Skeletal muscle tissue (tissue), 4 donors: ENCODE results near the gene LGALS1. TPM values are rescaled to one million over a fixed set of nuclear protein-coding genes. Genes with fewer than 3 reads are reported as not detected.
A peak's percentile ranks its signal among the peaks of the same experiment; 100 is the strongest.

Experiments used
- H3K27ac ChIP-seq: one replicate; pipeline ENCODE4 v1.7.0; 2013; ENCODE audit warnings: mild to moderate bottlenecking, low read depth, low read length, inconsistent platforms
- H3K27me3 ChIP-seq, 3 donors: one replicate each; pipeline ENCODE4 v1.7.0; 2013; ENCODE audit warnings: low read length in 3 of 3; ENCODE audit not compliant: control insufficient read depth in 3 of 3, insufficient read depth in 3 of 3
- H3K36me3 ChIP-seq, 3 donors: one replicate each; pipeline ENCODE4 v1.7.0; 2013; ENCODE audit warnings: low read length in 3 of 3; ENCODE audit not compliant: control insufficient read depth in 3 of 3, insufficient read depth in 3 of 3
- H3K4me1 ChIP-seq, 3 donors: one replicate each; pipeline ENCODE4 v1.7.0; 2013; ENCODE audit warnings: low read length in 3 of 3, mild to moderate bottlenecking in 3 of 3; ENCODE audit not compliant: control insufficient read depth in 3 of 3, insufficient read depth in 3 of 3
- H3K4me3 ChIP-seq, 3 donors: one replicate each; pipeline ENCODE4 v1.7.0; 2013; ENCODE audit warnings: low read length in 3 of 3
- H3K9ac ChIP-seq, 3 donors: one replicate each; pipeline ENCODE4 v1.7.0; 2013; ENCODE audit warnings: low read length in 3 of 3, mild to moderate bottlenecking in 3 of 3, moderate library complexity in 2 of 3, low read depth in 1 of 3
- H3K9me3 ChIP-seq, 3 donors: one replicate each; pipeline ENCODE4 v1.7.0; 2013; ENCODE audit warnings: low read length in 3 of 3; ENCODE audit not compliant: control insufficient read depth in 3 of 3
- total RNA-seq: library from RNA; depleted of rRNA; stranded (reverse); fragments of >200 nt; gene quantifications from one replicate; pipeline ENCODE4 v1.2.3, GENCODE V29; 2014
- donor health status: Osteomylitis.

The LGALS1 gene
- total RNA-seq, 1 donor from 2014 or later = 3,417 TPM

DNA sequence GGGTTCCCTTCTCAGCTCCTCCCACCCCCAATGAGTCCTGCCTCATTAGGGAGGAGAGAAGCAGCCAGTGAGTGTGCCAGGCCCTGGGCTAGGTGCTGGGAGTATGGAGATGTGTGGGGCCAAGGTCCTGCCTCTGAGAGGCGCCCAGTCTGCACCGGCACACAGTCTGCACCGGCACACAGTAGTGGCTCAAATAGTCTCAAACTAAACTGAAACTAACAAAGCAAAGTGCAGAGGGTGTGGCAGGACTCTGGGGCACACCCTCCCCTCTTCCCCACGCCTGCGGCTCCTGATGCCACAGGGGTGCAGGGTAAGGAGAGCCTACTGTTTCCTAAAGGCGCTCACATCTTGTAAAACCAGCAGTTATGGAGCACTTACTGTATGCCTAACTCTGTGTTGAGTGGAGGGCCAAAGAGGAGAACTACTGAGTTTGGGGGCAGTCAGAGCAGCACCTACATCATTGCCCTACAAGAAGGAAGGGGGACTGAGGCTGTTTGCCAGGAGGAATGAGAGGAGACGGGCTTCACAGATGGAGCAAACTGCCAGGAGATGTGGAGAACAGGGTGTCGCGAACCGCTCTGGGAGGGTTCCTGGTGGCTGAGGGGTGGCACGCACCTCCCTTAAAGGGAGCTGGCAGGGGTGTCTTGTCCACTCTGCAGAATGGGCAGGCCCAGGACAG, 36.9 kb upstream of the LGALS1 start:
- peaks cover 3 to 32% (median 15%) of the 10 kb centered on the region in 3 donors for H3K27me3 ChIP-seq
- H3K9ac ChIP-seq = peak overlapping the region in 1 of 3 donors; percentile 45
- H3K27ac ChIP-seq = no peak overlapping the region
- H3K4me1 ChIP-seq = peaks cover 15 to 47% (median 42%) of the 10 kb centered on the region in 3 donors
- no peaks in the 10 kb centered on the region for H3K36me3 ChIP-seq
- peak overlapping the region in 2 of 3 donors; percentile 20 to 35 for H3K4me3 ChIP-seq
- H3K9me3 ChIP-seq = no peaks in the 10 kb centered on the region

DNA sequence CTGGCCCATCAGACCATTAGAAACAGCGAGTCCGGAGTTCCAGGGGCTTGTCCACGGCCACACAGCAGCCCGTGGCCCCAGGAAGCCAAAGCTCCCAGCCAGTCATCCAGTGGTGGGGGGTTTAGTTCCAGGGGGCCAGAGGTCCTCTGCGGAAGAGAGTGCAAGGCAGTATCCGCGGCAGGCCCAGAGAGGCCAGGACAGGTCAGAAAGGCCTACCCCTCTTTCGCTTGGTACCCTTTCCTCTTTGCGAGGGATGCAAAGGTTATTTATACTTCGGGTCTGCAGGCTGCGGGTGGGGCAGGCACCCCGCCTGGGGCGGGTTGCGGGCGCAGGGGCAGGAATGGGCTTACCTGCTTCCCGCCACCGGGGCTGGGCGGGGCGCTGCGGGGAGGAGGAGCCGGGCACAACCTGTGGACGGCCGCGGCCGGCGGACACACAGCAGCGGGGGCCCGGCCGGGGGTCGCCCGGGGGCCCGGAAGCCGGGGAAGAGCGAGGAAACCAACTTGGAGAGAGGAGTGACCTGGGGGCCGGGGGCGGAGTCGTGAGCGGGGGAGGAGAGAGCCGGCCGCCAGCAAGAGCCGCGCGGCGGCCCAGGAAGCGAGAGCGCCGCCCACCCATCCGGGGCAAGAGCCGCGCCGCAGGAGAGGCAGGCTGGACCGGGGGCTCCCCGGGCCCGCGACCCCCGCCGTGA, 36.2 kb upstream of the LGALS1 start, which contains the start of gene SH3BP1:
TSS of gene SH3BP1 (plus strand) at position 600 of the 691 bp plus-strand sequence. CDS start 119 bp downstream, outside the sequence.
- no peak within 1 kb of the TSS for H3K27ac ChIP-seq
- no peaks in the 10 kb centered on the region for H3K9me3 ChIP-seq
- peak within 1 kb of the TSS in 1 of 3 donors; percentile 45 for H3K9ac ChIP-seq
- H3K4me1 ChIP-seq = peaks cover 8 to 43% (median 38%) of the 10 kb centered on the region in 3 donors
- H3K36me3 ChIP-seq = no peaks in the 10 kb centered on the region
- peak within 1 kb of the TSS; percentile 35 to 56 (median 43) for H3K4me3 ChIP-seq
- H3K27me3 ChIP-seq = peaks cover 3 to 32% (median 15%) of the 10 kb centered on the region in 3 donors

DNA sequence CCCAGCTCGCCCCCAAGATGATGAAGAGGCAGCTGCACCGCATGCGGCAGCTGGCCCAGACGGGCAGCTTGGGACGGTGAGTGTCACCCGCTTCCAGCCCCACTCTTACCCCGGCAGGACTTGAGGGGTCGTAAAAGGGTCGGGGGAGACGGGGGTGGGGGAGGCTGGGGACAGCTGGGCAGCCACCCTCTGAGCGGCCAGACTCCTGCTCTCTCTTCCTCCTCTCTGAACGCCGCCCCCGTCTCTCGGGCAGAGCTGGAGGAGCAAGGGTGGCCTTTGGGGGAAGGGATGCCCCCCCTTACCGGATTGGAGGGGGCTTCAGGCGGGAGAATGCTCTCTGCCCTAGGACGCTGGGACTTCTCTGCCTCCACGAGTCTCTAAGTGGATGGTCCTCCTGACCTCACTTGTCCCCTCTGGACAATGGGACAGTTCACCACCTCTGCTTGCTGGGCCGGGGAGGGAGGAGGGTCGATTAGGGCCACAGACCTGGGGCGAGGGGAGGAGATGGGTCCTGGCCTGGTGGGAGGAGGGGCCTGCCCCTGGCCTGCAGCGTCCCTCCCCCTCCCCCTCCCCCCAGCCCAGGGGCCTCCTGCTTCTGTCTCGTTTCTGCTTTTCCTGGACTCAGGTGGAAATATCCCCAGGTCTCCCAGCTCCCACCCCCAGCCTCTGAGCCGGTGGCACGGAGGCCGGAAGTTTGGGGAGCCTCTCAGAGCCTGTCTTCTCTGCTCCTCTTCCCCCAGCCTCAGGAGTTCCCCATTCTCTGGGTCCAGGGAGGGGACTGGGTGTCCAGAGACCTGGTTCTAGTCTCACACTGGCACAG, 35.5 kb upstream of the LGALS1 start:
- Histone ChIP-seq H3K27me3 (peaks cover 3 to 32% (median 15%) of the 10 kb centered on the region in 3 donors), H3K9ac (peak overlapping the region in 1 of 3 donors; percentile 40), H3K4me3 (peak overlapping the region; percentile 35 to 56 (median 43)), H3K36me3 (no peaks in the 10 kb centered on the region), H3K4me1 (peaks cover under 1 to 36% (median 30%) of the 10 kb centered on the region in 3 donors), H3K9me3 (no peaks in the 10 kb centered on the region), H3K27ac (no peak overlapping the region)

DNA sequence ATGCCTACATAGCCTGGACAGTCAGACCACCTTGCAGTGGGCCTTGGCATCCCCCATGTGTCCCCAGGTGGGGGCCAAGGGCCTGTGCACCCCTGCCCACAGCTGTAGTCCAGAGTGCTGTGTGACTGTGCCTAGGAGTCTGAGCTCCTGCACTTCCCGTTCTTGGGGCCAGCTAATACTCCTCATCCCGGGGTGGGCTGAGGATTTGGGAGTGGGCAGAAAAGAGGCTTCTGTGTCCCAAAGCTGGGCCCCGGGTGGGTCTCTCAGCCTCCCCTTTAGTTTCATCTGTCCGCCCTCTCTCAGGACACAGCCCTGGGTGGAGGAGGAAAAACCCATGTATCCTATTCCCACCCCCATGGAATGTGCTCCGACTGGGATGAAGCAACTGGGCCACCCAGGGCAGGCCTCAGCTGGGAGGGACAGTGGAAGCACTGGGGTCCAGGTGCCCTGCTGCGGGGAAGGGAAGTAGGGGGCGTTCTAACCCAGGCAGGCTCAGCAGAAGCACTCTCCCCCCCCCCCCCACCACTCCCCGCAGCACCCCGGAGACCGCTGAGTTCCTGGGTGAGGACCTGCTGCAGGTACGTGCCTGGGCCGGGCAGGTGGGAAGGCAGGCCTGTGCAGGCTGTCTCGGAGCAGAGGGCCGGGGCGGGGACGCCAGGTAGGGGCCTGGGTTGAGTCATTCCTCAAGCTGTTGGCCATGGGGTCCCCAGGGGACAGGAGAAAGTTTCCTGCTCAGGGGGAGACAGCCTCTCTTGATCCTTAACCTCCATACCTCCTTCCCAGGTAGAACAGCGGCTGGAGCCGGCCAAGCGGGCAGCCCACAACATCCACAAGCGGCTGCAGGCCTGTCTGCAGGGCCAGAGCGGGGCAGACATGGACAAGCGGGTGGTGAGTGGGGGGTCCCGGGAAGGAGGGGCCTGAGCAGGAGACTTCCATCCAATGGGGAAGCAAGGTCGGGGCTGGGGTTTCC, 34.6 kb upstream of the LGALS1 start:
- H3K4me3 ChIP-seq = peak overlapping the region in 1 of 3 donors; percentile 22
- H3K27me3 ChIP-seq = peaks cover 3 to 32% (median 15%) of the 10 kb centered on the region in 3 donors
- H3K4me1 ChIP-seq = peaks cover 0 to 31% (median 25%) of the 10 kb centered on the region in 3 donors
- H3K36me3 ChIP-seq = no peaks in the 10 kb centered on the region
- H3K9ac ChIP-seq = no peak overlapping the region
- H3K27ac ChIP-seq = no peak overlapping the region
- H3K9me3 ChIP-seq = no peaks in the 10 kb centered on the region

DNA sequence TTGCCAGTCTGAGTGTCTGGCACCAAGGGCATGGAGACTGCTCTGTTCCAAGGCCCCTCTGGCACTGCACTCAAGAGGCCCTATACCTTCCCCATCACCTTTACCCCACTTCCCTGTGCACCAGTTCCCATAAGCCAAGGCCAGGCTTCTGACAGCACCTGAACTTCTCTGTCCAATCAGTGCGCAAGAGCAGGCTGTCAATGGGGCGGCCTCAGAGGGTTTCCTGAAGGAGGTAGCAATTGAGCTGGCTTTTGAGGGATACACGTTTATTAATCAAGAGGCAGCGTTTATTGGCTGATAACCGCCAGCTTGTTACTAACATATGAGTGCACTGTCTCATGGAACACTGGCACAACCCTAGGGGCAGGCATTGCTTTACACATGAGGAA, 33.9 kb upstream of the LGALS1 start:
- Histone ChIP-seq H3K4me1 (peaks cover 0 to 25% (median 24%) of the 10 kb centered on the region in 3 donors), H3K9ac (no peak overlapping the region), H3K4me3 (no peak overlapping the region), H3K27ac (no peak overlapping the region), H3K27me3 (peaks cover 3 to 32% (median 15%) of the 10 kb centered on the region in 3 donors), H3K36me3 (no peaks in the 10 kb centered on the region), H3K9me3 (no peaks in the 10 kb centered on the region)

DNA sequence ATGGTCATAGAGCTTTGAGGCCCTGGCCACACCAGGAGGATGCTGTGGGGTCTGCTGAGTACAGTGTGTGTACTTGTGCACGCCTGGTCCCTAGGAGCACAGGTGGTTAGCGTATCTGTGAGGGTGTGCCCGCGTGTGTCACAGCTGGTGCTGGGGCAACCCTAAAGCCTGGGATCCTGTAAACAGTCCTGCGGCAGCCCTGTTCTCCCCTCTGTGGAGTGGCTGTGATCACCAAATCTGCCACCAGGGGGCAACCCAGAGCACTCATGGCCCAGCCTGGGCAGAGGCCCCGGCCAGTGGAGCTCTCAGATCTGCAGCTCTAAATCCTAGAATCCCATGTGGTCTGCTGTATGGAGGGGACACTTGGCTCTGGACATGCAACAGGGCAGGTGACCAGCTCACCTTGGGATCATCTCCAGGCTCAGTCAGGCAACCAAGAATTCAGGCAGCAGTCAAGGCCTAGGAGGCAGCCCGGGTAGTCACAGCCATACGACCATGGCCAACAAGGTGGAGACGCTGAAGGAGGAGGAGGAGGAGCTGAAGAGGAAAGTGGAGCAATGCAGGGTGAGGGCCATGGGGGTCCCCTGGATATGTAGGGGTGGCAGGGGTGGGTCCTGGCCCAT, 32.1 kb upstream of the LGALS1 start:
- Histone ChIP-seq H3K4me3 (no peak overlapping the region), H3K9me3 (no peaks in the 10 kb centered on the region), H3K4me1 (peaks cover 0 to 20% (median 17%) of the 10 kb centered on the region in 3 donors), H3K27me3 (peaks cover 3 to 24% (median 11%) of the 10 kb centered on the region in 3 donors), H3K36me3 (no peaks in the 10 kb centered on the region), H3K9ac (peak overlapping the region in 2 of 3 donors; percentile 33 to 45), H3K27ac (no peak overlapping the region)

DNA sequence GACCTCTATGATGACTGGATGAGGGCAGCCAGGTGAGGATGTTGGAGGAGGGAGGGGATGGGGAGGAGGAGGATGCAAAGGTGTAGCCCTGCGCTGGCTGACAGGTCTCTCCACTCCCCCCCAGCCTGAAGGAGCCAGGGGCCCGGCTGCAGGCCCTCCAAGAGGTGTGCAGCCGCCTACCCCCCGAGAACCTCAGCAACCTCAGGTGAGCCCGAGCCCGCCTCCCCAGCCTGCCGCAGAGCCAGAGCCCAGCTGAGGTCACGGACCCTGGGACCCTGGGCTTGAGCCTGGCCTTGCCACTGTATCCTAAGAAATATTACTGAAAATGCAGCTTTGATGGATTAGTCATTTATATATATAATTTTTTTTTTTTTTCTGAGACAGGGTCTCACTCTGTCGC, 28.1 kb upstream of the LGALS1 start:
- Histone ChIP-seq H3K4me3 (no peak overlapping the region), H3K36me3 (no peaks in the 10 kb centered on the region), H3K4me1 (peaks cover 0 to 9% (median 8%) of the 10 kb centered on the region in 3 donors), H3K9me3 (no peaks in the 10 kb centered on the region), H3K9ac (no peak overlapping the region), H3K27me3 (no peaks in the 10 kb centered on the region), H3K27ac (no peak overlapping the region)

DNA sequence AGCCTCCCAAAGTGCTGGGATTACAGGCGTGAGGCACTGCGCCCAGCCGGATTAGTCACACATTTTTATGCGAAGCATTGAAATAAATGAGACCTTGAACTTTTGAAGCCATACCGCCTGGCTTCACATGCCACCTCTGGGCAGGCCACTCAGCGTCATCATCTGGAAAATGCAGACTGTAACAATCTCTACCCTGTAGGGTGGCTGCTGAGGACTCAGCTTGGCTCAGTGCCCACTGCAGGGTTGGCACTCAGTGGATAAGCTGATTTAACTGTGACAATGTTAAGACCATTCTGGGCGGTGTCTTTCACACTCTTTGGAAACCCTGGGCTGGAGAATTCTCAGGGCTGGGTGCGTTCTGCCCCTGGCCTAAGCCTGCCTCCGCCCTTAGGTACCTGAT, 27.5 kb upstream of the LGALS1 start:
- Histone ChIP-seq H3K9me3 (no peaks in the 10 kb centered on the region), H3K4me3 (no peak overlapping the region), H3K9ac (no peak overlapping the region), H3K36me3 (no peaks in the 10 kb centered on the region), H3K4me1 (peaks cover 0 to 9% (median 8%) of the 10 kb centered on the region in 3 donors), H3K27ac (no peak overlapping the region), H3K27me3 (no peaks in the 10 kb centered on the region)
